Activated naive CD4-positive, alpha-beta T cell (primary cell): Measurements from ENCODE around the gene TBC1D12.
A peak's percentile ranks its signal among the peaks of the same experiment; 100 is the strongest.
"Not testable (repeated sequence)": the region's sequence is repeated elsewhere in the genome, so short reads cannot be mapped to it uniquely, and the experiment has no call there.

Experiments used
- DNase-seq, 4 experiments: peaks; one replicate each; lab custom pipeline; 2025; lab: John Stamatoyannopoulos, UW

Gene TBC1D12

DNA sequence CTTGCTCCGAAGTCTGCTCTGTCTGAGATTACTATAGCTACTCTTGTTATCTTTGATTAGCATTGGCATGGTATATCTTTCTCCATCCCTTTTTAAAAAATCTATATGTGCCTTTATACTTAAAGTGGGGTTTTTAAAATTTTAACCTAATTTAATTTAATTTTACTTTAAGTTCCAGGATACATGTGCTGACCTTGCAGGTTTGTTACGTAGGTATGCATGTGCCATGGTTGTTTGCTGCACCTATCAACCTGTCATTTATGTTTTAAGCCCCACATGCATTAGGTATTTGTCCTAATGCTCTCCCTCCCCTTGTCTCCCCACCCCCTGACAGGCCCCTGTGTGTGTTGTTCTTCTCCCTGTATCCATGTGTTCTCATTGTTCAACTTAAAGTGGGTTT lies 54.6 kb downstream of the TBC1D12 start:
- DNase-seq = no peak

DNA sequence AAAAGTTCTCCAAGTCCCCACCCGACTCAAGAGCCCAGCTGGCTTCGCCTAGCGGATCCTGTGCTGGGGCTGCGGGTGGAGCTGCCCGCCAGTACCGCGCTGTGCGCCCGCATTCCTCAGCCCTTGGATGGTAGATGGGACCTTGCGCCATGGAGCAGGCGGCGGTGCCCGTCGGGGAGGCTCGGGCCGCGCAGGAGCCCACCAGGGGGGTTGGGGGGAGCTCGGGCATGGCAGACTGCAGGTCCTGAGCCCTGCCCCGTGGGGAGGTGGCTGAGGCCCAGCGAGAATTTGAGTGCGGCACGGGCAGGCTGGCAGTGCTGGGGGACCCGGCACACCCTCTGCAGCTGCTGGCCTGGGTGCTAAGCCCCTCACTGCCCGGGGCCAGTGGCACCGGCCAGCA lies 57.0 kb downstream of the TBC1D12 start:
- DNase-seq = no peak

DNA sequence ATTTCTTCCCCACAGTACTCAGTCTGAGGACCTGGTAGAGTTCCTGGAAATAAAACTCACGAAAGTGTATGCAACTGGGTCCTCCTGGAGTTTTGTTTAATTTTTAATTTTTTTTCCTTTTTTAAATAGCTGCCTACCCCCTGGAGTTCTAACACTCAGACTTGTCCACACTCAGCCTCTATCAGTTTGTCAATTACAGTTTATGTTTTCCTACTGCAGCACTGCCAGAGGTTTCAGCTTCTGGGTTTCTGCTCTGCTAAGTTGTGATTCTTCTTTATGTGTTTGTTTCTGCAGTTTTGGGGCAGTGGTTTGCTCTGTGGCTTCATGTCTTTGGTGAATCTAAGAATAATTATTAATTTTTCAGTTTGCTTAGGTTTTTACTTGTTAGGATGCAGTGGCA lies 59.2 kb downstream of the TBC1D12 start:
- no peak for DNase-seq

DNA sequence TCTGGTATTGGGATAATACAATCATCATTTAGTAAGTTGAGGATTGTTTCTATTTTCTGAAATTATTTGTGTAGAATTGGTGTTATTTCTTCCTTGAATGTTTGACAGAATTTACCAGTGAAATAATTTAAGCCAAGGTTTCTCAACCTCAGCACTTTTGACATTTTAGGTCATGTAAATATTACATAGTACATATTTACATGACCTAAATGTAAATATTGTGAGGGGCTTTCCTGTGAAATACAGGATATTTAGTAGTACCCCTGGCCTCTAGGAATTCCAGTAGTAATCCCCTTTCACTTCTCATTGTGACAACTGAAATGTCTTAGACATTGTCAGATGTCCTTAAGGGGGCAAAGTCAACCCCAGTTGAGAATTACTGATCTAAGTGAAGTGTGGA lies 59.8 kb downstream of the TBC1D12 start:
- DNase-seq = no peak

DNA sequence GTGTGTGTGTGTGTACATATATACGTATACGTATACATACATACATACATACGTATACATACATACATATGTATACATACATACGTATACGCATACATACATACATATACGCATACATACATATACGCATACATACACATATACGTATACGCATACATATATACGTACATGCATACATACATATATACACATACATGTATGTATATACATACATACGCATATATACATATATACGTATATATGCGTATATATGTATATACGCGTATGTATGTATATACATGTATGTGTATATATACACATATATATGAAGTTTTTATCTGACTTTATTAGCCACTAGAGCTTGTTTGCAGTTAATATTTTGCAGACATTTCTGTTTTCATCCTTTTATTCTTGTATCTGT lies 63.3 kb downstream of the TBC1D12 start:
- no peak for DNase-seq

DNA sequence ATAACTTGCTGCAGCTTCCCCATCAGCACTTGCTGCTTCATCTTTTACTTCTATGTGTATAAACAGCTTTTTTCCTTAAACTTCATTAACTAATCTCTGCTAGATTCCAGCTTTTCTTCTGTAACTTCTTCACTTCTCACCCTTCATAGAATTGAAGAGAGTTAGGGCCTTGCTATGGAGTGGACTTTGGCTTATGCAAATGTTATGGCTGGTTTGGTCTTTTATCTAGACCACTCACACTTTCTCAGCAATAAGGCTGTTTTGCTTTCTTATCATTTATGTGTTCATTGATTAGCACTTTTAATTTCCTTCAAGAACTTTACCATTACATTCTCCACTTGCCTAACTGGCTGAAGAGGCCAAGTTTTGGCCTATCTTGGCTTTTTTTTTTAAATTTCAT lies 79.1 kb downstream of the TBC1D12 start:
- no peak for DNase-seq

DNA sequence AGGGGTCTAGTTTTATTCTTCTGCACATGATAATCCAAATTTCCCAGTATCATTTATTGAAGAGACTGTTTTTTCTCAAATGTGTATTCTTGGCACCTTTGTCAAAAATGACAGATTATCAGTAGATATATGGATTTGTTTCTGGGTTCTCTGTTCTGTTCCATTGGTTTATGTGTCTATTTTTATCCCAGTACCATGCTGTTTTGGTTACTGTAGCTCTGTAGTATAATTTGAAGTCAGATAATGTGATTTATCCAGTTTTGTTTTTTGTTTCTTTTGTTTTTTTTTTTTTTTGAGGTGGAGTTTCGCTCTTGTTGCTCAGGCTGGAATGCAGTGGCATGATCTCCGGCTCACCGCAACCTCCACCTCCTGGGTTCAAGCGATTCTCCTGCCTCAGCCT lies 81.6 kb downstream of the TBC1D12 start:
- no peak for DNase-seq

DNA sequence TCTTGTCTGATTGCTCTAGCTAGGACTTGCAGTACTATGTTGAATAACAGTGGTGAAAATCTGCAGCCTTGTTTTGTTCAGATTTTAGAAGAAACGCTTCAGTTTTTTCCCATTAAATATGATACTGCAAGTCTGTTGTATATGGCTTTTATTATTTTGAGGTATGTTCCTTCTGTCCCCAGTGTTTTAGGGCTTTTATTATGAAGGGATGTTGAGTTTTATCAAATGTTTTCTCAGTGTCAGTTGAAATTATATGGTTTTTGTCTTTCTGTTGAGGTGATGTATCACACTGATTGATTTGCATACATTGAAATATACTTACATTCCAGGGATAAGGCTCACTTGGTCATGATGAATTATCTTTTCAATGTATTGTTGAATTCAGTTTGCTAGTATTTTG lies 82.8 kb downstream of the TBC1D12 start:
- DNase-seq = no peak

DNA sequence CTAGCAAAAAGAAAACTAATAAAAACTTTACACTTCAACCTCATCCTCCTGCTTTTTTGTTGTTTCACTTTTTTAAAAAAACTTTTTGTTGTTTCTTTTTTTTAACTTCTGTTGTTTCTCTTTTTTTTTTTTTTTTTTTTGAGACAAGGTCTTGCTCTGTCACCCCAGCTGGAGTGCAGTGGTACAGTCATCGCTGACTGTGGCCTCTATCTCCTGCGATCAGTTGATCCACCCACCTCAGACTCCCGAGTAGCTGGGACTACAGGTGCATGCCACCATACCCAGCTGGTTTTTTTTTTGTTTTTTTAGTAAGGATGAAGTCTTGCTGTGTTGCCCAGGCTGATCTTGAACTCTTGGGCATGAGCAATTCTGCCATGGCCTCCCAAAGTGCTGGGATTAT lies 85.2 kb downstream of the TBC1D12 start:
- DNase-seq = no peak

DNA sequence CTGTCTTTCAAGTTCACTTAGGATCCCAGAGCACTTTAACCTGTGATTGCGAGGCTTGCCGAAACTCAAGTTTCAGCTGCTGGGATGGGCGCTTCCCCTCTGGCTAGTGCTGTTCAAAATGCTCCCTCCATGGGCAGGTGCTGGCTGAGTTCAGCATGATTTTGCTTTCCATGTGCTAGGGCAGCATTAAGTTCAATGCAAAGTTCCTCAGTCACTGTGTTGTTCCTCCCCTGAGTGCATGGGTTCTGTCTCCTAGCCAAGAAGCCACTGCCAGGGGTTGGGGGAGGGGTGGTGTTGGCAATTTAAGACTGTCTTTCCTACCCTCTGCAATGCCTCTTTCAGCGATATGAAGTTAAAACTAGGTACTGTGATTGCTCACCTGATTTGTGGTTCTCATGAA lies 86.8 kb downstream of the TBC1D12 start:
- DNase-seq = no peak

DNA sequence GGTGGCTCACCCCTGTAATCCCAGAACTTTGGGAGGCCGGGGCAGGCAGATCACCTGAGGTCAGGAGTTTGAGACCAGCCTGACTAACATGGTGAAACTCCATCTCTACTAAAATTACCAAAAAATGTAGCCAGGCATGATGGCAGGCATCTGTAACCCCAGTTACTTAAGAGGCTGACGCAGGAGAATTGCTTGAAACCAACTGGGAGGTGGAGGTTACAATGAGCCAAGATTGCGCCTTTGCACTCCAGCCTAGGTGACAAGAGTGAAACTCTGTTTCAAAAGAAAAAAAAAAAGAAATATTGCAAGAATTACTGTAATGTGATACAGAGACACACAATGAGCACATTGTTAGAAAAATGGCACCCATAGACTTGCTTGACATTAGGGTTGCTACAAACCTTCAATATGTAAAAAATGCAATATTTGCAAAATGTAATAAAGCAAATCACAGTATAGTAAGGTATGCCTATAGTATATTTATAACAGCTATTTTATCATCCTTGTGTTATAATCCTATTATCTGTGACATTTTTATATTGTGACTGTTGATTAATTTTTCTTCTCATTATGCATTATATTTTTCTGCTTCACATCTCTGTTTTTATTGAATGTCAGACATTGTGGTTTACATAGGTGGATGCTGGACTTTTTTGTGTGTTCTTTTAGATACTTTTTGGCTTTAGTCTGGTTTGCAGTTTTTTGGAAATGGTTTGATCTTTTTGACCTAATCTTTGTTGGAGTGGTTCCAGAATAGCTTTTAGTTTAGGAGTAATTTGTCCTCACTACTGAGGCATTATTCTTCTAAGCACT lies 87.8 kb downstream of the TBC1D12 start:
- no peak for DNase-seq

DNA sequence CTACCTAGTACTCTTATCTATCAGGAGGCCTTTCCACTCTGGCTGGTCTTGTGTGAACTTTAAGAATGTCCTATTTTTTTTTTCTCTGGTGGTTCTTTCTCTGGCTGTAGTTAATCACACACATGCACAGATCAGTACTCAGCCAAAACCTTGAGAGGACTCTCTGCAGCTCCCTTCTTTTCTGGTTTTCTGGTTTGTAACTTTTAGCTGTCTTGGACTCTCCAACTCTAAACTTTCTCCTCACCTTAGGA lies 88.4 kb downstream of the TBC1D12 start:
- no peak for DNase-seq

DNA sequence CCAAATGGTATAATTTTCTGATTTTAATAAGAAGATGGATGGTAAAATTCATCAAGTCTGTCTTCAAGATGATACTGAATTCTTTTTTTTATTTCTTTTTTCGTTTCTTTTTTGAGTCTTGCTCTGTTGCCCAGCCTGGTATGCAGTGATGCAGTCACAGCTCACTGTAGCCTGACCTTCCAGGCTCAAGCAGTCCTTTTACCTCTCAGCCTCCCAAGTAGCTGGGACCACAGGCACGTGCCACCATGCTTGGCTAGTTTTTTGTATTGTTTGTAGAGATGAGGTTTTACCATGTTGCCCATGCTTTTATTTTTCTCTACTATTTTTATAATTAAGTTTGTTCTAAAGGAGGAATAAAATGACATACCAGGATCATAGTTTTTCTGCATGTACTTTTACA lies 91.1 kb downstream of the TBC1D12 start:
- no peak for DNase-seq

DNA sequence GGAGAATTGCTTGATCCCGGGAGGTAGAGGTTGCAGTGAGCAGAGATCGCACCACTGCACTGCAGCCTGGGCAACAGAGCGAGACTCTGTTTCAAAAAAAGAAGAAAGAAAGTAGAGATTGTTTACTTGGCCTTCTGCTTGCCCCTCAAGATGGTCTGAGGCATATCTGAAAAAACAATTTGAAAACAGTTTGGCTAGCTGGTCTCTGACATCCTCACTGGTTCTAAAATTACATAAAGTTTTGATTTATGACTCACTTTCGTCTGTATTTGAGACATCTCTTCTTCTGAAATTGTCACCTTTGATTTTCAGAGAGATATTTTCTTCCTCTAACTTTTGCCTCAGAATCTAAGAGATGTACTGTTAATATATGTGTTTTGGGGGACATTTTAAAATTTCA lies 93.7 kb downstream of the TBC1D12 start:
- DNase-seq = no peak

DNA sequence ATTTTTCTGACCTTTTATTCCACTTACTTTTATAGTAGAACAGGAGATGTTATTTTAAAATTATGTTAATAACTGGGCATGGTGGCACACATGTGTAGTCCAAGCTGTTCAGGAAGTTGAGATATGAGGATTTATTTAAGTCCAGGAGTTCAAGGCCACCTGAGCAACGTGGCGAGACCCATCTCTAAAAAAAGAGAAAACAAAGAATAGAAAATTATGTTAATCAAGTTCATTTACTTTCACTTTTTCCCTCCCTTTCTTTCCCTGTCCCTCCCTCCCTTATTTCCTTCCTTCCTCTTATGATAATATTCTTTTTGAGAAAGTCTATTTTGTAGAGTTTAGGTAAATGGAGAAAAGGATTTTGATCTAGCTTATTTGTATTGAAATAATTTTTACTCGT lies 94.3 kb downstream of the TBC1D12 start:
- DNase-seq = no peak

DNA sequence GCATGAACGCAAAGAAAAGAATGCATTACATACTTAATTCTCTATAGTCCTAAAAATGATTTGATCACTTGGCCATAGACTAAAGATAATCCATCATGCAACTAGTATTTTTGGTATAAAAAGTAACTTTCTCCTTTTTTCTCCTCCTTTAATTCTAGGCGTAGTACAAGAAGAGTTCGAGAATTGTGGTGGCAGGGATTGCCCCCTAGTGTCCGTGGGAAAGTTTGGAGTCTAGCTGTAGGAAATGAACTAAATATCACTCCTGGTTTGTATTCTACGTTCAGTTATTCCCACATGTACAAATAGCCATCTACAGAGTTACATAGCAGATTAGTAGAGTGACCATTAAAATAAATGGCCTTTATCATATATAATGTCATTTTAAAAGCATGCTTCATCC lies 97.7 kb downstream of the TBC1D12 start:
- no peak for DNase-seq

DNA sequence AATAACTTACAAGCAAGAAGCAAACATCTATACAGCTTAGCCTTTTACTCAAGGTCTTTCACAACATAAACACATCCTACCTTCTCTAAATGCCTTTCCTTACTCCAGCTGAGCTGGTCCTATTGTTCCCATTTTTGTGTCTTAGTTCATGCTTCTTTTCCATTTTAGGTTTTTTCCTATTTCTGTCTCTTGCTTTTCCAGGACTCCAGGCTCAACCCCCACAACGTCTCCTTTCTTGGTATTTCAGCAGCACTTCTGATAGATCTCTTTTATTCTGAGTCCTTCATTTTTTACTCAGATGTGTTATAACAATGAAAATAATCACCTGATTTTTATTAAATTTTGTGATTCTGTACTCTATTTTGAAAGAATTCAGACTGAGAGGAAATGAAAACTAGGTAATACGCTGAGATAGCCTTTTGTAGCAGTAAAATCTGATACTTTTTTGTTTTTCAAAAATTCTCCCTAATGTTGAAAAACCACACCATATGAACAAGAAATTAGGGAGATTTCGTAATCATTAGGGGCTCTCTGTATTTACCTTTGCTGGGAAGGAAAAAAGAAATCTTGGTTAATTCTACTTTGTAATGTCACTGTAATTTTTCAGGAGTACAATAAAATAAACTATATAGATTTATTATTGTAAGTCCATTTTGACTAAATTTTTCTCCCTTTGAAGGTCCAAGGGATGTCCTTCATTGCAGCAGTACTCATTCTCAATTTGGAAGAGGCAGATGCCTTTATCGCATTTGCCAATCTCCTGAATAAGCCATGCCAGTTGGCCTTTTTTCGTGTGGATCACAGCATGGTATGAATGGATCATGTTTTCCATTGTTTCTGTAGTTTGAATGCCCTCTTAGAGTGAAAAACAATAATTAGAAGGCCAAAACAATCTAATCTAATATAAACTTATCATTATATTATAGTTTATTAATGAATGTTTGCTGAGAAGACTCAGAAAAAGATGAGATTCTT lies 119.2 kb downstream of the TBC1D12 start:
- DNase-seq = no peak

DNA sequence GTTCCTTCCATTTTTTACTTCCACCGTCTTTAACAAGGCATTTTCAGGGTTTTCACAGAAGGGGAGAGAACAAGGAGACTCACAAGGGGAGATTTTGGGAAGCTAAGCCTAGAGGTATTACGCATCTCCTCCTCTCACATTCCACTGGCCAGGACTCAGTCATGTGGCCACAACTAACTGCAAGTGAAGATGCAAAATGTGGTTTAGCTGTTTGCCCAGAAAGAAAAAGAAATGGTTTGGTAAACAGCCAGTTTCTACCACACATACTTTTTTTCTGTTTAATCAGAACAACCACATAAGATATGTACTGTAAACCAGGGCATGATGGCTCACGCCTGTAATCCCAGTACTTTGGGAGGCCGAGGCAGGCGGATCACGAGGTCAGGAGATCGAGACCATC lies 121.8 kb downstream of the TBC1D12 start:
- no peak for DNase-seq

DNA sequence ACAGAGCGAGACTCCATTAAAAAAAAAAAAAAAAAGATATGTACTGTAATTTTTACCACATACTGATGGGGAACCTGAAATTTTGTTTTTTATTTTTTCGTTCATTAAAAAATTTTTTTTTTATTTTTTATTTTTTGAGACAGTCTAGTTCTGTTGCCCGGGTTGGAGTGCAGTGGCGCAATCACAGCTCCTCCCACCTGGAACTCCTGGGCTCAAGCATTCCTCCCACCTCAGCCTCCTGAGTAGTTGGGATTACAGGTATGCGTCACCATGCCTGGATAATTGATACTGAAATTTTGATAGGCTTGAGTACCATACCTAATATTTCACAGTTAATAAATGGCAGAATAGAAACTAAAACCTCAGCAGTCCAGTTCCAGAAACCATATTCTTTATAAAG lies 122.4 kb downstream of the TBC1D12 start:
- DNase-seq = no peak

DNA sequence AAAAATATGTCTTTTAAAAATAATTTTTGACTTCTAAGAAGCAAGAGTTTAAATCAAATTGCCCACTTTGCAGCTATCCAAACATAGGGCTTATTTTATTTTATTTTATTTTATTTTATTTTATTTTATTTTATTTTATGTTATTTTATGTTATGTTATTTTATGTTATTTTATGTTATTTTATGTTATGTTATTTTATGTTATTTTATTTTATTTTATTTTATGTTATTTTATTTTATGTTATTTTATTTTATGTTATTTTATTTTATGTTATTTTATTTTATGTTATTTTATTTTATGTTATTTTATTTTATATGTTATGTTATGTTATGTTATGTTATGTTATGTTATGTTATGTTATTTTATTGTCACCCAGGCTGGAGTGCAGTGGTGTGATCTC lies 129.2 kb downstream of the TBC1D12 start:
- DNase-seq = not testable (repeated sequence)

DNA sequence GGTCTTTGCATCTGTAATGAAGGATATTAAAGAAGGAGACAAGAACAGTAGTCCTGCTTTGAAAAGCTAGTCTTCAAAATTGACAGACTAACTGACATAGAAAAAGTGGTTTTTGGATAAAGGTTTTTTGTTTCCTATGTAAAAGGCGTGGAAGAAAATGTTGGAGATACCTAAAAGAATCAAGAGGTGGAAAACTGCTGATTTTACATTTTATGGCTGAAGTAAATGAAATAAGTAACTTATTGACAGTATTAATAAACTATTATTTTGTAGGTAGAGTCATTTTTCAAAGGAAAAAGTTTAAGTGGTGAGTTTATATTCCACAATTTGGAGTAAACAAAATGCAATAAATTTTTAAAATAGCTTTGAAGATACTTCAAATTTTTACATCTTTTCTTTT lies 130.7 kb downstream of the TBC1D12 start:
- no peak for DNase-seq

DNA sequence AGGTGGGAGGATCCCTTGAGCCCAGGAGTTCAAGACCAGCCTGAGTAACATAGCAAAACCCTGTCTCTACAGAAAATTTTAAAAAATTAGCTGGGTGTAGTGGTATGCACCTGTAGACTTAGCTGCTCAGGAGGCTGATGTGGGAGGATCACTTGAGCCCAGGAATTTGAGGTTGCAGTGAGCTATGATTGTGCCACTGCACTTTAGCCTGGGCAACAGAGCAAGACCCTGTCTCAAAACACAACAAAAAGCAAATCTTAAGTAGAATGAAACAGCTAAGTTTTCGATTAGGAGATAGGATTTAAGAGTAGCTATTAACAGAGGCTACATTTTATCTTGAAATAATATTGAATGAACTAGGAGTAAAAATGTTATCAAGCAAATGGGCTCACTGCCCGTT lies 139.9 kb downstream of the TBC1D12 start:
- not testable (repeated sequence) for DNase-seq

DNA sequence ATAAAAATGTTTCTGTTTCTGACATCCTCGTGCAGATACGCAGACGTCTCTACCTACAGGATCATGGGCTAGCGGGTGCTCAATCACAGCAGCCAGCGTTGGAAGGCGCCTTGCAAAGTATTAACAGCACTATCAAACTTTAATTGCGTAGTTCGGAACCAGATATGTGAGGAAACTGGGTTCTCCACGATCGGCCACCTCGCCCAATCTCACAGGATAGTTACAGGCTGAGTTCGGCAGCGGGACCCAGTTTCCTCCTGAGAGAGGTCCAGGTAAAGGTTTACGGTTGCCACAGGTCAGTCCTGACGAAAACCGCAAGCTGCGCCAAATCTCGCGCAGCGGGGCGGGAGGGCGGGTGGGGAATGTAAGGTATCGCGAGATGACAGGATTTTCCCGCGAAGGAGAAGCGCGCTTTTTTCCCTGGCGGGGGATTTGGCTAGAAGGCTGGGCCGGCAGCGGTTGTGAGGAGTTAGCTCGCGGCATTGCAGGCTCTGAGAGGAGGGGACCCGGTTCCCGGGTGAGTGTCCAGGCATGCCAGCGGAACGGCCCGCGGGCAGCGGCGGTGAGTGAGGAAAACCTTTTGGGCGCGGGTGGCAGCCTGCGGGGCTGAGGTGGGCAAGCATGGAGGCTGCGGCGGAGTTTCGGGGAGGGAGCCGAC lies 143.2 kb downstream of the TBC1D12 start, which contains the start of gene HELLS:
Gene HELLS, plus strand, starts transcription at position 398 of the 658 bp plus-strand sequence. Its CDS starts 134 bp downstream, at position 532.
- DNase-seq = peak; percentile 9 to 40 (median 26)
